ENCODE results near the gene CDK19.

- TF ChIP-seq POLR2A (IDR thresholded peaks at IDR 0.05; ENCODE audit: low read length) (no peak), GATA1 (IDR thresholded peaks at IDR 0.05; ENCODE audit: low read depth, low read length) (no peak)
These were observed 38.9 kb downstream of the CDK19 start for GRCh38 chr6:110776413-110776812.

Measured in erythroblast (primary cell).